Panc1 (cell line): ENCODE data around the gene GRID1.

ENCODE experiments used
- CTCF ChIP-seq: fragments of 450-650 bp; IDR thresholded peaks from 2 replicates; pipeline ENCODE4 v1.5.1; 2017; ENCODE audit warnings: mild to moderate bottlenecking
- POLR2AphosphoS5 ChIP-seq: IDR thresholded peaks from 2 replicates; pipeline ENCODE4 v1.6.1; 2012; ENCODE audit warnings: mild to moderate bottlenecking, low read depth, low read length, moderate library complexity
- REST ChIP-seq, 2 experiments: IDR thresholded peaks; 2 replicates each; pipeline ENCODE4 v1.6.1; 2011 to 2012; ENCODE audit warnings: low read depth in 2 of 2, control low read depth in 1 of 2, low read length in 1 of 2, mild to moderate bottlenecking in 1 of 2, moderate library complexity in 1 of 2; ENCODE audit not compliant: insufficient read depth in 1 of 2
- SIN3A ChIP-seq: IDR thresholded peaks from 2 replicates; pipeline ENCODE4 v1.6.1; 2012; ENCODE audit warnings: low read depth, mild to moderate bottlenecking, low read length, moderate library complexity, borderline replicate concordance; ENCODE audit not compliant: insufficient read depth
- TCF7L2 ChIP-seq: IDR thresholded peaks from 2 replicates; pipeline ENCODE4 v1.6.1; 2011; ENCODE audit warnings: mild to moderate bottlenecking, low read depth, low read length, inconsistent platforms

- TF ChIP-seq CTCF (no peak), SIN3A (no peak), POLR2AphosphoS5 (no peak), TCF7L2 (no peak), REST (IDR thresholded peaks at IDR 0.05; ENCODE audit: insufficient read depth in 1 of 2, low read depth in 2 of 2, low read length in 1 of 2) (no peak)
These were observed 30.5 kb upstream of the GRID1 start for GRCh38 chr10:86397120-86397519.
